CD1c-positive myeloid dendritic cell (primary cell): Measurements from ENCODE around the gene ATP6V0D1.

Experiments
- DNase-seq: peaks from one replicate; pipeline ENCODE4 v3.0.0-alpha.2; 2016; ENCODE audit errors: extremely low spot score

The ATP6V0D1 gene

GRCh38 chr16:67393788-67394154 is 87.2 kb downstream of the ATP6V0D1 start:
- DNase-seq, result no peak

GRCh38 chr16:67393111-67393787 is 87.7 kb downstream of the ATP6V0D1 start, which contains the start of gene TPPP3:
TSS of gene TPPP3 (minus strand) at chr16:67393498. CDS start at chr16:67391111, 2,387 bp downstream.
- DNase-seq, result peak; percentile 79

- DNase-seq, result no peak
Observed at GRCh38 chr16:67392301-67393059, 88.5 kb downstream of the ATP6V0D1 start.

- DNase-seq, result peak; percentile 16
Observed at GRCh38 chr16:67391424-67392300, 89.3 kb downstream of the ATP6V0D1 start.

- DNase-seq, result no peak
Observed at GRCh38 chr16:67390816-67391423, 90.0 kb downstream of the ATP6V0D1 start.

- peak; percentile 95 for DNase-seq
Observed at GRCh38 chr16:67389911-67390815, 90.8 kb downstream of the ATP6V0D1 start.

GRCh38 chr16:67388591-67388990 is 92.4 kb downstream of the ATP6V0D1 start:
- DNase-seq, result no peak

GRCh38 chr16:67388191-67388590 is 92.8 kb downstream of the ATP6V0D1 start:
- no peak for DNase-seq
